Panc1 (cell line): ENCODE results near the gene ALKBH6. TPM values are rescaled to one million over a fixed set of nuclear protein-coding genes. Genes with fewer than 3 reads are reported as not detected.

Experiments
- ATAC-seq: fragments of 200-7000 bp; cut with Tn5 transposase; 2 replicates; pipeline ENCODE4 v1.9.1; 2020; ENCODE audit warnings: mild to moderate bottlenecking, moderate library complexity
- BruUV-seq: library from RNA; stranded (reverse); fragments of 400-500 nt; replicated peaks from 2 replicates; lab custom pipeline; 2021; lab: Mats Ljungman, UMichigan
- CTCF ChIA-PET: fragments of 300-600 bp; sonication (Branson Sonifier 250); formaldehyde crosslinking; loops from one replicate; lab custom pipeline; 2022; ENCODE audit warnings: antibody characterized with exemption; lab: Charles Lee
- POLR2A ChIA-PET: fragments of 300-600 bp; sonication (Branson Sonifier 250); formaldehyde crosslinking; loops from one replicate; lab custom pipeline; 2022; ENCODE audit warnings: antibody characterized with exemption; lab: Charles Lee
- DNase-seq: peaks from one replicate; pipeline ENCODE4 v3.0.0-alpha.2; 2010; ENCODE audit warnings: low read depth, low spot score
- H3K27ac ChIP-seq: 2 replicates; pipeline ENCODE4 v1.5.1; 2011; ENCODE audit warnings: mild to moderate bottlenecking, low read length, inconsistent platforms
- H3K27me3 ChIP-seq: fragments of 200-500 bp; sonication (Bioruptor generic); 2 replicates; pipeline ENCODE4 v1.6.0; 2014; ENCODE audit warnings: low read length, inconsistent platforms; ENCODE audit not compliant: control insufficient read depth, insufficient read depth
- H3K36me3 ChIP-seq: fragments of 200-500 bp; sonication (Bioruptor generic); 2 replicates; pipeline ENCODE4 v1.5.1; 2014; ENCODE audit warnings: inconsistent platforms, mild to moderate bottlenecking, low read length, moderate library complexity; ENCODE audit not compliant: control insufficient read depth, insufficient read depth
- H3K4me1 ChIP-seq: 2 replicates; pipeline ENCODE4 v1.5.1; 2011; ENCODE audit warnings: inconsistent platforms, mild to moderate bottlenecking, low read length, moderate library complexity; ENCODE audit not compliant: control insufficient read depth, insufficient read depth
- H3K4me3 ChIP-seq, 2 experiments: 2 replicates each; pipeline ENCODE4 v1.5.1; 2011 to 2012; ENCODE audit warnings: low read depth in 2 of 2, low read length in 2 of 2, mild to moderate bottlenecking in 2 of 2, inconsistent platforms in 1 of 2, moderate library complexity in 1 of 2
- H3K9me3 ChIP-seq: fragments of 200-500 bp; sonication (Bioruptor generic); 2 replicates; pipeline ENCODE4 v1.5.1; 2014; ENCODE audit warnings: low read depth, mild to moderate bottlenecking, inconsistent platforms, low read length, moderate library complexity; ENCODE audit not compliant: control insufficient read depth, insufficient read depth
- CTCF ChIP-seq: fragments of 450-650 bp; IDR thresholded peaks from 2 replicates; pipeline ENCODE4 v1.5.1; 2017; ENCODE audit warnings: mild to moderate bottlenecking
- POLR2AphosphoS5 ChIP-seq: IDR thresholded peaks from 2 replicates; pipeline ENCODE4 v1.6.1; 2012; ENCODE audit warnings: mild to moderate bottlenecking, low read depth, low read length, moderate library complexity
- SIN3A ChIP-seq: IDR thresholded peaks from 2 replicates; pipeline ENCODE4 v1.6.1; 2012; ENCODE audit warnings: low read depth, mild to moderate bottlenecking, low read length, moderate library complexity, borderline replicate concordance; ENCODE audit not compliant: insufficient read depth
- TCF7L2 ChIP-seq: IDR thresholded peaks from 2 replicates; pipeline ENCODE4 v1.6.1; 2011; ENCODE audit warnings: mild to moderate bottlenecking, low read depth, low read length, inconsistent platforms
- in situ Hi-C: cut with HindIII; loops from 2 replicates; pipeline ENCODE4 v1.10.0; 2016; ENCODE audit warnings: low sequenced_read_pairs, low pct_unique_long_range_greater_than_20kb
- intact Hi-C: fragments of 100-400 bp; cut with micrococcal nuclease; formaldehyde crosslinking; loops from one replicate; pipeline ENCODE4 v1.10.0; 2022; ENCODE audit not compliant: unreplicated experiment
- total RNA-seq: library from RNA; stranded (reverse); gene quantifications from one replicate; pipeline ENCODE4 v1.2.1, GENCODE V29; 2021; ENCODE audit not compliant: unreplicated experiment
- TF ChIP-seq, protein P1 (sequence below), 2 experiments: IDR thresholded peaks; 2 replicates each; pipeline ENCODE4 v1.6.1; 2011 to 2012; ENCODE audit warnings: low read depth in 2 of 2, control low read depth in 1 of 2, low read length in 1 of 2, mild to moderate bottlenecking in 1 of 2, moderate library complexity in 1 of 2; ENCODE audit not compliant: insufficient read depth in 1 of 2

The ALKBH6 gene
- total RNA-seq, 1 experiment from 2014 or later: 44.8 TPM

GRCh38 chr19:35996777-35997176 is 17.2 kb downstream of the ALKBH6 start:
- Histone ChIP-seq H3K27ac (no peak overlapping the region), H3K9me3 (no peaks in the 10 kb centered on the region), H3K27me3 (no peaks in the 10 kb centered on the region), H3K4me1 (peaks cover 14% of the 10 kb centered on the region), H3K4me3 (peak overlapping the region in 1 of 2 experiments; percentile 93; a peak in 3 of 4 replicates), H3K36me3 (no peaks in the 10 kb centered on the region)
- BruUV-seq: no TSS peak
- intact Hi-C loops (no loop called here), in situ Hi-C loops (no loop called here)
- DNase-seq: no peak
- ChIA-PET CTCF (interaction anchor here (0.6 kb wide), 1 partner anchor 90 kb away, joined by 3 read pairs; no protein-coding TSS in a partner anchor), POLR2A (no interaction called here)
- ATAC-seq: no peak
- no peak for TF ChIP-seq TCF7L2
- TF ChIP-seq, protein P1, sequence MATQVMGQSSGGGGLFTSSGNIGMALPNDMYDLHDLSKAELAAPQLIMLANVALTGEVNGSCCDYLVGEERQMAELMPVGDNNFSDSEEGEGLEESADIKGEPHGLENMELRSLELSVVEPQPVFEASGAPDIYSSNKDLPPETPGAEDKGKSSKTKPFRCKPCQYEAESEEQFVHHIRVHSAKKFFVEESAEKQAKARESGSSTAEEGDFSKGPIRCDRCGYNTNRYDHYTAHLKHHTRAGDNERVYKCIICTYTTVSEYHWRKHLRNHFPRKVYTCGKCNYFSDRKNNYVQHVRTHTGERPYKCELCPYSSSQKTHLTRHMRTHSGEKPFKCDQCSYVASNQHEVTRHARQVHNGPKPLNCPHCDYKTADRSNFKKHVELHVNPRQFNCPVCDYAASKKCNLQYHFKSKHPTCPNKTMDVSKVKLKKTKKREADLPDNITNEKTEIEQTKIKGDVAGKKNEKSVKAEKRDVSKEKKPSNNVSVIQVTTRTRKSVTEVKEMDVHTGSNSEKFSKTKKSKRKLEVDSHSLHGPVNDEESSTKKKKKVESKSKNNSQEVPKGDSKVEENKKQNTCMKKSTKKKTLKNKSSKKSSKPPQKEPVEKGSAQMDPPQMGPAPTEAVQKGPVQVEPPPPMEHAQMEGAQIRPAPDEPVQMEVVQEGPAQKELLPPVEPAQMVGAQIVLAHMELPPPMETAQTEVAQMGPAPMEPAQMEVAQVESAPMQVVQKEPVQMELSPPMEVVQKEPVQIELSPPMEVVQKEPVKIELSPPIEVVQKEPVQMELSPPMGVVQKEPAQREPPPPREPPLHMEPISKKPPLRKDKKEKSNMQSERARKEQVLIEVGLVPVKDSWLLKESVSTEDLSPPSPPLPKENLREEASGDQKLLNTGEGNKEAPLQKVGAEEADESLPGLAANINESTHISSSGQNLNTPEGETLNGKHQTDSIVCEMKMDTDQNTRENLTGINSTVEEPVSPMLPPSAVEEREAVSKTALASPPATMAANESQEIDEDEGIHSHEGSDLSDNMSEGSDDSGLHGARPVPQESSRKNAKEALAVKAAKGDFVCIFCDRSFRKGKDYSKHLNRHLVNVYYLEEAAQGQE (IDR thresholded peaks at IDR 0.05; ENCODE audit: insufficient read depth in 1 of 2, low read depth in 2 of 2, low read length in 1 of 2): no peak
- no peak for TF ChIP-seq POLR2AphosphoS5
- no peak for TF ChIP-seq CTCF
- no peak for TF ChIP-seq SIN3A

DNA sequence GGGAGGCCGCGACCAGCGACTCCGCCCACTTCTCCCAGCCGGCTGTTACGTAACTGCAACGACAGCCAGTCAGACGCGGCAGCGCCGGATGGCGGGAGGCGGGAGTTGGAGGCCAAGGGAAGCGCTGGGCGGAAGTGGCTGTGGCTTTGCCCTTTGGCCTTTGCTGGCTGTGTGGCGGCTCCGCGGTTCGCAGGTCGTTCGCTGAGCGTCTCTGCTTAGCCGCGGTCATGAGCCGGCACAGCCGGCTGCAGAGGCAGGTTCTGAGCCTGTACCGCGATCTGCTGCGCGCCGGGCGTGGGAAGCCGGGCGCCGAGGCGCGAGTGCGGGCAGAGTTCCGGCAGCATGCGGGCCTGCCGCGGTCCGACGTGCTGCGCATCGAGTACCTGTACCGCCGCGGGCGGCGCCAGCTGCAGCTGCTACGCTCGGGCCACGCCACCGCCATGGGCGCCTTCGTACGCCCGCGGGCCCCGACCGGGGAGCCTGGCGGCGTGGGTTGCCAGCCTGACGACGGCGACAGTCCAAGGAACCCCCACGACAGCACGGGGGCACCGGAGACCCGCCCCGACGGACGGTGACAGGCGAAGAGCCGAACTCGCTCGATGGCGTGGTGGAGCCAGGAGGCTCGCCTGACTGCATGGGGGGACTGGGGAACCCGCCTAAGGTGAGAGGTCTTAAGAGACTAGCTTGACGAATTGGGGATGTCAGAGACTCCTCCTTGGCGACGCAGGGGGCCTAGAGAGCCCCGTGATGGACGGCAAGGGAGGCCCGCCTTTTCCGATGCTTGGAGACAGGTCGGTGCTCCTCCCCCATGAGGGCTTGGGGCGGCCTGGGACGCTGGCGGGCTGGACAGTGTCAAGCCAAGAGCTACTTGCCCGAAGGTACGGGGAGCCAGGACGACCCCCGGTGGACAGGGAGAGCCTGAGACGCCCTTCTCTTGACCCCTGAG is 18.7 kb downstream of the ALKBH6 start, which contains the start of gene SDHAF1:
Gene SDHAF1, plus strand, starts transcription at position 141 of the 946 bp plus-strand sequence. Its CDS starts 87 bp downstream, at position 228.
- Histone ChIP-seq H3K4me1 (peaks cover 14% of the 10 kb centered on the region), H3K27ac (peak within 1 kb of the TSS; percentile 87), H3K9me3 (no peaks in the 10 kb centered on the region), H3K27me3 (no peaks in the 10 kb centered on the region), H3K36me3 (no peaks in the 10 kb centered on the region), H3K4me3 (peak within 1 kb of the TSS; percentile 82 to 93)
- no peak for TF ChIP-seq TCF7L2
- 0 out of 2 replicates have a peak, but pooled peaks have one; percentile 86 for TF ChIP-seq SIN3A
- peak; percentile 20; the same call in 1 of the 2 replicates for TF ChIP-seq CTCF
- TF ChIP-seq, protein P1 (IDR thresholded peaks at IDR 0.05; ENCODE audit: insufficient read depth in 1 of 2, low read depth in 2 of 2, low read length in 1 of 2): 0 out of 4 replicates have a peak, but pooled peaks of 1 of the 2 experiments have one; percentile 11
- peak; percentile 93 for TF ChIP-seq POLR2AphosphoS5
- DNase-seq (peak; percentile 78), ATAC-seq (peak; percentile 96)
- in situ Hi-C loops (no loop called here), intact Hi-C loops (no loop called here)
- no TSS peak for BruUV-seq
- CTCF ChIA-PET: interaction anchor here (0.6 kb wide), 1 partner anchor 46 kb away, joined by 5 read pairs; no protein-coding TSS in a partner anchor
- POLR2A ChIA-PET: interaction anchor here (0.6 kb wide), 1 partner anchor 457 kb away, joined by 3 read pairs; no protein-coding TSS in a partner anchor
